HG02623 (cell line): ENCODE data around the gene KLF9.

Source experiments
- ATAC-seq: cut with Tn5 transposase; IDR thresholded peaks from one replicate; pipeline ENCODE4 v1.9.1; 2021; ENCODE audit warnings: moderate library complexity; ENCODE audit not compliant: unreplicated experiment

The KLF9 gene

DNA sequence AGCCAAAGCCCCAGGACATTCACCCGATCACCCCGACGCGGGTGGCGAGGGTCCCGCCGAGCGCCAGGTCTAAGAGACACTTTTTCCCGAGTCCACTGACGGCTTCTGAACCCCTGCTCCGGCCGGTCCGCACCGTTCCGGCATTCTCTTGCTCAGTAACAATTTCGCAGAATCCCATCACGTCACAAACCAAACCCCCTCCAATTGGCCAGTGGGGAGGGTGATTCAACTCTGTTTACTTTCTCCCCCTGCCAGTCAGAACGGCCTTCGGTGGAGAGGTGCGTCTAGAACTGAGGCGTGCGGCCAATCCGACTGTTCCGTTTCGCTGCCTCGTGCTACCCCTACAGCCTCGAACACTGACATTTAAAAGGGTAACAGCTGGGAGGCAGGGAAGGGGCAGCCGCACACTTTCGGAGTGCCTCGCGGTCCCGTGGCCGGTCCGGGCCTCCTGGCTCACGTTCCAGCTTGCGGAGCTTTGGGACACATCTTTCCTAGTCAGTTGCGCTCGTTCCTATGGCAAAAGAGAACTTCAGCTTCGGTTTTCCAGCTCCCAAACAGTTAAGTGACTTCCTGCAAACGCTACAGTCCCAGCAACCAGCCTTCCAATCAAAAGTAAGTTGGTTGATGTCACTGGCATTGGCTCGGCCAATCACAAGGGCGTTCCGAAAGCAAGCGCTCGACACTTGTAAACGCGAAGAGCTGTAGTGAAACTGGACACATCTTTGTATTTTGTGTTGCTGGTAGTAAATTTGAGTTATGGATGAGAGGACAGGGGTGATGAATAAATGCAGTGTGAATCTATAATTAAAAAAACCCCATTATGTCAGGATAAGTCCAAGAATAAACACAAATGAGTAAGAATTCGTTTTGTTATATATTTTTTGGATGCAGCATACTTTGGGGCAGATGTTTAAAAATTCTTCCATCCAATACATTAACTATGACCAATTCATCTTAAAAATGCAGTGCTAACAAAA, at the start of gene KLF9:
Gene KLF9 (minus strand): TSS at position 859 of the 977 bp plus-strand sequence. CDS start 1,294 bp downstream, outside the sequence.
- ATAC-seq: peak; percentile 66

DNA sequence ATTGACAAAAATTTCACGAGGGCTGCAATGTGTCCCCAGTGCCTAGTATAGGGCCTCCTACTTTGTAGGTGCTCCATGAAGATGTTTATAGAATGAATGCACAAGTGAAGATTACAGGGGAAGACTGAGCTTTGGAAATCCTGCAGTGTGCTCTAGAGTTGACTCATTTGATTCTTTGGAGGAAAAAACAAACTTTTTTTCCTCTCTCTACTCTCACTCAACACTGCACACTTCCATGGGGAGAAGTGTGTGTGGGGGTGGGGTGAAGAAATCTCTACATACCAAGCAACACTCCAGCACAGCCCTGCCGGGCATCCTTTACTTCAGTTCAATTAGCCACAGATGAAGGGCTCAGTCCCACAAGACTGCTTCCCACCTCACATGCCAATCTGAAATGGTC, 49.4 kb upstream of the KLF9 start:
- ATAC-seq: no peak

DNA sequence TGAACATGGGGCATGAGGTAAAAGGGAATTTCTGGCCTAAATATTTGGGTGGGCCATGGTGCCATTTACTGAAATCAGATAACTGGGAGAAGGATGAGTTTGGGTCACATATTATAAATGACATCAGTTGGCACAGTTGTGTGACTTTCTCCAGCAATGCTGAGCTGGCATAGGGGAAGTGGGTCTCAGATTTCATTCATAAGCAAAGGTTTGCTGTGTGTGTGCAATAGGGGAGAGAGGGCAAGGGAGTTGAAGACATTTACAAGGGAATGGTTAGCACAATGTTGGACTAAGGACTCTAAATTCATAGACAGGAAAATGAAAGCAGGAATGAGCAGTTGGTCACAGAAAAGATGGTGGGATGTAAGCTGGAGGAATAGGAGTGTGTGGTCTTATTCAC, 47.8 kb upstream of the KLF9 start:
- no peak for ATAC-seq

DNA sequence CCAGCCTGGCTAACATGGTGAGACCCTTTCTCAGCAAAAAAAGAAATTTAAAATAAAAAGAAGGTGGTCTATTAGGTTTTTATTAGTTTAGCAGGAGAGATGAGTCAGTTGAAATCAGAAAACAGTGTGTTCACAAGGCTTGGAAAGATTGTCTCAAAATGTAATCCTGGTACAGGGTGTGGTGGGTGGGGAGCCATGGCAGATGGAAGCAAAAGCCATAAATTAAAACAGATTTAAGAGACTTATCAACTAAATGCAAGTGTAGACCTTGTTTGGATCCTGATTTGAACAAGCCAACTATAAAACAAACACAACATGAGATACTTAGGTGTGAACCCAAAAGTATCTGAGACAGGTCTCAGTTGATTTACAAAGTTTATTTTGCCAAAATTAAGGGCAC, 42.8 kb upstream of the KLF9 start:
- ATAC-seq: no peak

DNA sequence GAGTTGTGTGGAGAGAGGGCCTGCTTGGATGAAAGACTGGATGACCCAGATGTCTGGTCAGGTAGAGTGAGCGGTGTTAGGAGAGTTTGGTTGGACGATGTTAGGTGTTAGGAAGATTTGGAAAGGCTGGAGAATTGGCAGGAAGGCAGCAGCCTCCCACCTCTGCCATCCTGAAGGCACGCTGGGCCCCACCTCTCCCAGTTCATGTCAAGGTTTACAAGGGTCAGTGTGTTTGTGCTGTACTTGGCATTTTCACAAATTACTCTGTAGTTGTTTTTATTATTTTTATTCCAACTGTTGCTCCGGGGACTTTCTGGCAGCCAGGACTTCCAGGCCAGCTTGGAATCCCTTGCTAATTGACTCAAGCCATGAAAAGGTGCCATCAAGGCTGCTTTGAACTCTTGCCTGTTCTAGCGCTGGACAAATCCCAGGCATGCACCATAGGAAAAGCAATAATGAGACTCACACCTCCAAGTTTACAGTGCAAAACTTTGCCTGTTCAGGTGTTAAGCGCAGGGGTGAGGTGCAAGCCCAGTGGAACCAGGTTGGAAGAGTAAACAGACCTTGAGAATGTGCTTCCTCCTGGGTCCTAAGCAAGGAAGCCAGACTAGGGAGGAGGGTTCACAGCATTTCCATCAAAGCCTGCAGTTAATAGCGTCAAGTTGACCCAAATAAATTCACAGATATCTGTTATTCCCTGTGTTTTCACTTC, 41.7 kb upstream of the KLF9 start:
- no peak for ATAC-seq

DNA sequence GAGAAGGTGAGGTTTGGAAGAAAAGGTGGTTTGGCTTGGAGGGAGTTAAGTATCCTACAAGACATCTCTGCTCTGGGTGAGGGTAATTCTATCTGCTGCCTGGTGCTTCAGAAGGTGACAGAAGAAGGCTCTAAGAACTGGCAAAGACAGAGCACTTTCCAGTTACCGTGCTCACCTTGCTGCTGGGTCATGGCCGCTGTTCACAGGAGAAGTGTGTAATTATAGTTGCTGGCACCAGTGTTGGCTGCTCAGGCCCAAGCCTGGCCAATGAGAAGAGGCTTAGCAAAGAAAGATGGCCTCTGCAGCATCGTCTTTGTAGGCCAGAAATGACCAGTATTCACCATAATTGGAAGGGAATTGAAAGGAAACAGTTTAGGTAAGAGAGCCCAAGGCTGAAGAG, 37.9 kb upstream of the KLF9 start:
- ATAC-seq: no peak

DNA sequence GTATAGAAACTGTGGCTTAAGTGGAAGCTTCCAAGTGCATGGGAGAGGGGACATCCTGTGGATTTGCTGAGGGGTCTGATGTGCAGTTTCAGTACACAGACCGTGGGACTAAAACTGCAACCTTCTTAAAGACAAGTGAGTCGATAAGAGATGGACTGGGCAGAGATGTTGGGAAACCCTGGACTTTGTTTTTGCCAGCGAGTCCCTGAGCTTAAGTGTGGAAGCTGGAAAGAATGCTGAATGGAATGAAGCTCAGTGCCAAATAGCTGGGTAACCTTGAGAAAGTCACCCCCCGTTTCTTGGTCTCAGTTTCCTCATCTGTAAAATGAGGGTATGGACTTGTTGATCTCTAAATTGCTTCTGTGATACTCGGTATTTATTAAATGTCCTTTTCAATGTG, 37.3 kb upstream of the KLF9 start:
- ATAC-seq: no peak

DNA sequence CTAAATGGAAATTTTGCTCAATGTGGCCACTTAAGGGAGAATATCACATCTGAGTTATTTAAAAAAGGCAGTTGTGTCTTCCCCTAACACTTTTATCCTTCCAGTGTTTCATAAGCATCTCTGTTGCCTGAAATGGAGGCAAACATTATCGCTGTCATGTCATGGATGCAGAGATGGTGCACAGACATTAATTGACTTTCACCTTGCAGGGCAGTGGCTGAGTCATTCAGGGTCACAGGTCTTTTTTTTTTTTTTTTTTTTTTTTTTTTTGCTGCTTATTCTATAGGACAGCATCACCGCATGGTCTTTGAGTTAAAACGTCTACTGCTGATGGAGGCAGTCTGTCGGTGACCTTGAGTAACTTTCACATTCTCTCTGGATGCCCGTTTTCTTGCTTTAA, 36.3 kb upstream of the KLF9 start:
- ATAC-seq: no peak

DNA sequence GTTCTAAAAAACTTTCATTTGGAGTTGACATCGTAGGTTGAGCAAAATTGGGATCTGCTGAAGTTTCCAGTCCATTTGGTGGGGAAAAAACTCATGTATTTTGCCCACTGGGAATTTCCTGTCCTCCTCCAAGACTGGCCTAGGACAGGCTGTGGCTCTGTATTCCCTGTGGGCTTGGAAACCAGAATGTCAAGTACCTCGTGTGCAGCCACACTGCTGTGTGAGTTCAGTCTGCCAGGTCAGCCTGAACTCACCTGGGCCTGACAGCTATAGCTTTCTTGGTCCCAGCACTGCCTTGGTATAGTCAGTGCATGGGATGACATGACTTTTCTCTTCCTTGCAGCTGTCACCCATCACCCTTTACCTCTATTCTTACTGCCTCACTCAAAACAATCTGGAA, 35.0 kb upstream of the KLF9 start:
- no peak for ATAC-seq

DNA sequence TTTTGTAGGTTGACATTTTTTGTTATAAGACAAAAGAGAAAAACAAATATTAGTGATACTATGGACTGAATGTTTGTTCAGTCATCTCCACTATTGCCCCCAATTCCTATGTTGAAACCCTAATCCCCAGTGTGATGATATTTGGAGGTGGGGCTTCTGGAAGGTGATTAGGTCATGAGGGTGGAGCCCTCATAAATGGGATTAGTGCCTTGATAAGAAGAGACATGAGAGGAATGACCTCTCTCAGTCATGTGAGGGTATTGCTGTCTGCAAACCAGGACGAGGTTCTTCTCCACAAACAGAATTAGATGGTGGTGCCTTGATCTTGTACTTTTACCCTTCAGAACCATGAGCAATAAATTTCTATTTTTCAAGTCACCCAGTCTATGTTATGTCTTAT, 34.5 kb upstream of the KLF9 start:
- ATAC-seq: no peak

DNA sequence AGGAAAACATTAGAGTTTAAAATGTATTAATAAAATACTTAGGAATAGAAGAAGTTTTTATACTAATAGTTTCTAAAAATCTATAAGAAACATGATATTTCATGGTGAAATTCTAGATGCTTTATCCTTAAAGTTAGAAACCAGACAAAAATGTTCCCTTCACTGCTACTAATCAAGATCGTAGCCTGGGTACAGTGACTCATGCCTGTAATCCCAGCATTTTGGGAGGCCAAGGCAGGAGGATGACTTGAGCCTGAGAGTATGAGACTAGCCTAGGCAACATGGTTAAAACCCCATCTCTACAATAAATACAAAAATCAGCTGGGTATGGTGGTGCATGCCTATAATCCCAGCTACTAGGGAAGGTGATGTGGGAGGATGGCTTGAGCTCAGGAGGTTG, 30.4 kb upstream of the KLF9 start:
- no peak for ATAC-seq

DNA sequence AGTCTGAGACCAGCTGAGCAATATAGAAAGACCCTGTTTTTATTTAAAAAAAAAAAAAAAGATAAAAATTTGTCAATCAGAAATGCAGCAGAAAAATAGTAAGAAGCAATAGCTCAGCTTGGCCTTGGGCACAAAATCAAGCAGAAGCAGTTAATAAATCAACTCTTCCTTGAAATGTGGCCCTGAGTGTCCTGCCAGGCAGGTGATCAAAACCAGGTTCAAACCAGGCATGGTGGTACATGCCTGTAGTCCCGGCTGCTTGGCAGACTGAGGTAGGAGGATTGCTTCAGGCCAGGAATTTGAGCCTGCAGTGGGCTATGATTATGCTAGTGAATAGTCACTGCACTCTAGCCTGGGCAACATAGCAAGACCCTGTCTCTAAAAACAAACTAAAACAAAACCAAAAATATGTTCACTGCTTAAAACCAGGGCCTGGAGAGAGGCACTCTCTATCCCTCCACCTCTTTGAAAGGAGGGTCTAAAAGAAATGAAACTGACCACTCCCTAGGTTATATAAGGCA, 27.9 kb upstream of the KLF9 start:
- ATAC-seq: no peak

DNA sequence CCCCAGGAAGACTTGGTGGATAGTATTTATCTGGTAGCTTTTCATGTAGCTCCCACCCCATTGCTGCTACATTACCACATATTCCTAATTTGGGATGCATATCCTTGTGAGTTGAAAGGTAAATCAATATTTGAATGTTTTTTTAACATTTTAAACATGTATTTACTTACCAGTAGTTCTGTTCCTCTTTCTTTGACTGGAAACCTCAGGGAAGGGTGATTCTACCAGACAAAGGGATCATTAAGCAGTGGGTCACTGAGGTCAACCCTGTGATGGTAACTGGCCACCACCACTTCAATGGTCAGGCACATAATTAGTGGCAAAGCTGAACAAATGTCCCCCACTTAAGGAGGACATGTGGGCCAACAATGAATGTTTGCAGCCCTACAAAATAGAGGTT, 27.2 kb upstream of the KLF9 start:
- ATAC-seq: no peak

DNA sequence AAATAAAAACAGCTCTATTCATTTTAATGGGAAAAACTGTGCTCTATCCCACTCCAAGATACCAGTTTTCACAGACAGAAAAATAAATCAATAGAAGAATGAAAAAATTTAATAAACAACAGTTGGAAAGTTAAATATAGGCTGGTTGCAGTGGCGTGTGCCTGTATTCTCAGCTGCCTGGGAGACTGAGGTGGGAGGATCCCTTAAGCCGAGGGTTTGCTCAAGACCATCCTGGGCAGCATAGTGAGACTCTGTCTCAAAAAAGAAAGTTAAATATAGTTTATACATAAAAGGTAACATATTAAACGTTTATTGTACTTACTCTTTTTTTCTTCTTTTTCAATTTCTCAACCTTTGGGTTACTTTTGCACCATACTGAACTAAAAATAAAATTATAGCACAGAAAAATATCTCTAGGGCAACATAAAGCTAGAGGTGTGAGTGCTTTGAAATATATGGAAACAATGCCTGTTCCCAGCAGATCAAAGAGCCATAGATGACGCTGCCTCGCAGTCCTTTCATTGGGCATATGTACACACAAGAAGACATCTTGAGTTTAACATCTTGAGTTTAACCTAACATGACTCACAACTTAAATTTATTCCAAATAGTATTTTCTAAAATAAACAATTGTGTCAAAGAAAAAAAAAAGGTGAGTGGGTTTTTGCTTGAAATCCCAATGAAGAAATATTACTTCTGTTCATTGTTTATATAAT, 25.7 kb upstream of the KLF9 start:
- no peak for ATAC-seq

DNA sequence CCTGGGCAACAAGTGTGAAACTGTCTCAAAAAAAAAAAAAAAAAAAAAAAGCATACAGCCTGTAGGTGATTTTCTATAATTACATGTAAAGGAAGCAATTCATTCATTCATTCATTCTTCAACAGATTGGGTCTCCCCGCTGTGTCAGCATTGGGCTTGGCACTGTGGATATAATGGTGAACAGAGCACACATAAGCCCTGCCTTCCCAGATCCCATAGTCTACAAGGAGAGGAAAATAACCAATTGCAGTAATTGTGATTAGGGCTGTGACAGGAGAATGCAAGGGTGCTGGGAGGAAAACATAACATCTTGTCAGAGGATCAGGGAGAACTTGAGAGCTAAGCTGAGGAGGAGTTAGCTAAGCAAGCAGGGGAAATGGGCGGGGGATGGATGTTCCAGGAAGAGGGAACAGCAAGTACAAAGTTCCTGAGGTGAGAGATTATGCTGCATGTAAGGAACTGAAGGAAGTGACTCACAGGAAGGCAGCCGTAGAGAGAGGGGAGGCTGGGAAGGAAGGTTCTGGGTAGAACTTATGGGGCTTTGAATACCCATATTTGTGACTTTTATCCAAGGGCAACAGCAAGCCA, 24.0 kb upstream of the KLF9 start:
- no peak for ATAC-seq

DNA sequence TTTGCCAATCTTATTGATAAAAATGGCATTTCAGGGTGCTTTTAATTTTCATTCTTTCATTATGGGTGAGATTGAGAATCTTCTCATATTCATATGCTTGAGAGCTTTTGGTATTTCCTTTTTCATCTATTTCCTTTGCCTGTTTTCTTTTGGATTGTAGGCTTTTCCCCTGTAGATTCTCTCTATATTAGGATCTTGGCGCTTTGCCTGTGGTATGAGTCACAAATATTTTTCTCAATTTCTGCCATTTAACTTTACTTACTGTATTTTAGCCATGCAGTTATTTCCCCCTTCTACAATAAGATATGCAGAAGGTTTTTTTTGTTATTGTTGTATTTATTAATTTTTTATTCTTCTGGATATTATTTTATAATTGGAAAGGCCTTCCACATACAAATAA, 21.5 kb upstream of the KLF9 start:
- no peak for ATAC-seq

DNA sequence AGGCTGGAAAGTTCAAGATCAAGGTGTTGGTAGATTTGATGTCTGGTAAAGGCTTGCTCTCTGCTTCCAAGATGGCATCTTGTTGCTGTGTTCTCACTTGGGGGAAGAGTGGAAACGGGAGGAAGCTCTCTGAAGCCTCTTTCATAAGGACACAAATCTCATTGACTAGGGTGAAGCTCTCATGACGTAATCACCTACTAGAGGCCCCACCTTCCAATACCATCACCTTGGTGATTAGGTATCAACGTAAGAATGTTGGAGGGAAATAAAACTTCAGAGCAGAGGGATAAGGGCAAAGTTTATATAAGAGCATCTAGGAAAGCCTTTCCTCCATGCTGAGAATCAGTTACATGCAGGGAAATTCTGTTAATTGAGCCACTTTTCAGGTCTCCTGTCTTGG, 15.4 kb upstream of the KLF9 start:
- ATAC-seq: no peak

DNA sequence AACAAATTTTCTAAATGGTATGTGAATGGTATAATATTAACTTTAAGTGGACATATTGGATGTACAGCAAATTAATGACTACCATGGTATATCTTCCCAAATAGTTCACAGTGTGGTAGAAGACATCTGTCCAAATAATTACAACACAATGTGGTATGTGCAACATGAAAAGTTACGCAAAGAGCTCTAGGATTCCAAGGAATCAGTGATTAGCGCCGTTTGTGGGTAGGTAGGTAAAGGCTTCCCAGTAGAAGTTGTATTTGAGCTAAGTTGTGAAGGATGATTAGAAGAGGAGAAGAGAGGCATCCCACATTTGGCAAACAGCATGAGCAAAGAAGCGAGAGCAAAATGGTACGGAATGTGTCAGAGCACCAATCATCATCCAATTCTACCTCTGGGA, 14.3 kb upstream of the KLF9 start:
- no peak for ATAC-seq

DNA sequence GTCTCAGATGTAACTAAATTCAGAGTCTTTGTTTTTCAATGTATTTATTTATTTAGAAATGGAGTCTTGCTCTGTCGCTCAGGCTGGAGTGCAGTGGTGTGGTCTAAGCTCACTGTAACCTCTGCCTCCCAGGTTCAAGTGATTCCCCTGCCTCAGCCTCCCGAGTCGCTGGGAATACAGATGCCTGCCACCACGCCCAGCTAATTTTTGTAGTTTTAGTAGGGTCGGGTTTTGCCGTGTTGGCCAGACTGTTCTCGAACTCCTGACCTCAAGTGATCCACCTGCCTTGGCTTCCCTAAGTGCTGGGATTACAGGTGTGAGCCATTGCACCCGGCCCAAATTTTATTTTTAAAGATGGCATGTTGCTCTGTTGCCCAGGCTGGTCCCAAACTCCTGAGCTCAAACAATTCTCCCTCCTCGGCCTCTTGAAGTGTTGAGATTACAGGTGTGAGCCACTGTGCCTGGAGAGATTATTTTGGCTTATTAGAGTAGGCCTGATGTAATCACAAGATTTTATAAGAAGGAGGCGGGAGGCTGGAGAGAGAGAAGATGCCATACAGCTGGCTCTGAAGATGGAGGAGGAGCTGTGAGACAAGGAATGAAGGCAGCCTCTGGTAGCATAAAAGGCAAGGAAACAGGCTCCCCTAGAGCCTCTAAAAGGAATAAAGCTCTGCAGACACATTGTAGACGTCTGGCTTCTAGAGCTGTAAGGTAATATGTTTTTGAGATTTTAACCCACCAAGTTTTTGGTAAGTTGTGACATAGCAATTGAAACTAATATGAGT, 12.9 kb upstream of the KLF9 start:
- ATAC-seq: no peak

DNA sequence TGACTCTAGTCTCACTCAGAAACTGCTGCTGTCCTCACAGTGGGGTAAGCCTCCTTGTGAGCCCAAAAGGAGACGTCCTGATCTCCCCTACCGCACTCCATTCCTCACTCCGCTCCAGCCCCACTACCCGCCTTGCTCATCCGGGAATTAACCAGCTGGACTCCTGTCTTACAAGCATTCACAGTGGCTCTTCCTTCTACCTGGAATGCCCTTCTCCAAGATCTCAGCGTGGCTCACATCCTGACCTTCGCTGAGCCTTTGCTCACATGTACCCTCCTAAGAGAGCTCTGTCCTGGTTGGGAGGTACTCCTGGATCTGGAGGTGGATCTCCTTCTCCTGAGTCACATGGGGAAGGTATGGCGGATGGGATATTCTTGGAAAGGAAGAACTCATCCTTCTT, 10.7 kb upstream of the KLF9 start:
- ATAC-seq: no peak
